GM18517 (cell line): Measurements from ENCODE around the gene FKBP4.
"Not testable (repeated sequence)": the region's sequence is repeated elsewhere in the genome, so short reads cannot be mapped to it uniquely, and the experiment has no call there.

Experiments used
- ATAC-seq: cut with Tn5 transposase; IDR thresholded peaks from one replicate; pipeline ENCODE4 v1.9.1; 2021; ENCODE audit warnings: mild to moderate bottlenecking, moderate library complexity; ENCODE audit not compliant: unreplicated experiment

Gene FKBP4

GRCh38 chr12:2794736-2795289 lies at the start of gene FKBP4:
FKBP4 (plus strand) TSS chr12:2794970; CDS start chr12:2795140, 170 bp downstream.
- ATAC-seq: peak; percentile 47

- ATAC-seq: no peak
These were observed 49.1 kb upstream of the FKBP4 start for GRCh38 chr12:2745655-2746054.

GRCh38 chr12:2749580-2749979 lies 45.2 kb upstream of the FKBP4 start:
- ATAC-seq: no peak

- ATAC-seq: no peak
These were observed 44.6 kb upstream of the FKBP4 start for GRCh38 chr12:2750185-2750584.

GRCh38 chr12:2751230-2751629 lies 43.5 kb upstream of the FKBP4 start:
- no peak for ATAC-seq

GRCh38 chr12:2751686-2752085 lies 43.1 kb upstream of the FKBP4 start:
- no peak for ATAC-seq

GRCh38 chr12:2752676-2753371 lies 41.9 kb upstream of the FKBP4 start:
- ATAC-seq: no peak

- no peak for ATAC-seq
These were observed 41.2 kb upstream of the FKBP4 start for GRCh38 chr12:2753536-2753935.

GRCh38 chr12:2754208-2754607 lies 40.6 kb upstream of the FKBP4 start:
- no peak for ATAC-seq

GRCh38 chr12:2756756-2757155 lies 38.0 kb upstream of the FKBP4 start:
- ATAC-seq: no peak

GRCh38 chr12:2759733-2760132 lies 35.0 kb upstream of the FKBP4 start:
- ATAC-seq: no peak

GRCh38 chr12:2764398-2764797 lies 30.4 kb upstream of the FKBP4 start:
- ATAC-seq: no peak

GRCh38 chr12:2765052-2765451 lies 29.7 kb upstream of the FKBP4 start:
- no peak for ATAC-seq

- ATAC-seq: no peak
These were observed 29.2 kb upstream of the FKBP4 start for GRCh38 chr12:2765608-2766007.

- no peak for ATAC-seq
These were observed 26.4 kb upstream of the FKBP4 start for GRCh38 chr12:2768224-2768961.

- no peak for ATAC-seq
These were observed 24.8 kb upstream of the FKBP4 start for GRCh38 chr12:2769866-2770533.

GRCh38 chr12:2770544-2770943 lies 24.2 kb upstream of the FKBP4 start:
- ATAC-seq: not testable (repeated sequence)

- no peak for ATAC-seq
These were observed 22.4 kb upstream of the FKBP4 start for GRCh38 chr12:2772370-2772769.

GRCh38 chr12:2773199-2773875 lies 21.4 kb upstream of the FKBP4 start:
- no peak for ATAC-seq

GRCh38 chr12:2775431-2775830 lies 19.3 kb upstream of the FKBP4 start:
- ATAC-seq: no peak
